Vagina (tissue), 2 donors: ENCODE results near the gene COL2A1. TPM values are rescaled to one million over a fixed set of nuclear protein-coding genes. Genes with fewer than 3 reads are reported as not detected.

Experiments used
- DNase-seq, 2 donors: peaks; one replicate each; pipeline ENCODE4 v3.0.0-alpha.2; 2017; ENCODE audit errors: extremely low spot score in 2 of 2
- H3K27ac ChIP-seq: fragments of 200-600 bp; sonication (generic); one replicate; pipeline ENCODE4 v1.5.1; 2019
- H3K27me3 ChIP-seq: fragments of 200-600 bp; sonication (generic); one replicate; pipeline ENCODE4 v1.5.1; 2019
- H3K36me3 ChIP-seq, 2 donors: fragments of 200-600 bp; sonication (generic); one replicate each; pipeline ENCODE4 v1.5.1; 2017 to 2019
- H3K4me1 ChIP-seq: fragments of 200-600 bp; sonication (generic); one replicate; pipeline ENCODE4 v1.5.1; 2019
- H3K4me3 ChIP-seq, 2 donors: fragments of 200-600 bp; sonication (generic); 1 replicate in 1 of 2; 2 replicates in 1 of 2; pipeline ENCODE4 v1.5.1; 2016 to 2019
- H3K9me3 ChIP-seq: fragments of 200-600 bp; sonication (generic); one replicate; pipeline ENCODE4 v1.5.1; 2019
- CTCF ChIP-seq, 3 experiments: fragments of 450-650 bp in 2 of 3; fragments of 200-600 bp in 1 of 3; sonication (generic) in 1 of 3; IDR thresholded peaks; one replicate each; pipeline ENCODE4 v1.5.1; 2017 to 2019; ENCODE audit warnings: antibody characterized with exemption in 3 of 3, mild to moderate bottlenecking in 2 of 3, moderate library complexity in 2 of 3
- POLR2A ChIP-seq, 2 donors: fragments of 450-650 bp; IDR thresholded peaks; one replicate each; pipeline ENCODE4 v1.6.1; 2017; ENCODE audit warnings: antibody characterized with exemption in 2 of 2, mild to moderate bottlenecking in 2 of 2, moderate library complexity in 2 of 2
- POLR2AphosphoS5 ChIP-seq, 2 donors: sonication (generic); formaldehyde crosslinking; IDR thresholded peaks; one replicate each; pipeline ENCODE4 v1.9.0; 2017; ENCODE audit warnings: antibody characterized with exemption in 2 of 2, mild to moderate bottlenecking in 2 of 2, low read depth in 1 of 2; ENCODE audit not compliant: insufficient read depth in 1 of 2
- intact Hi-C: fragments of 100-400 bp; cut with DNase I; formaldehyde crosslinking; loops from one replicate; pipeline ENCODE4 v1.15.1; 2023
- total RNA-seq: library from RNA; depleted of rRNA; stranded (reverse); fragments of >200 nt; gene quantifications from one replicate; pipeline ENCODE4 v1.2.3, GENCODE V29; 2016

Gene COL2A1
- total RNA-seq, 1 donor from 2014 or later, result not detected

- no peak for DNase-seq
- intact Hi-C loops, result no loop called here
- H3K36me3 ChIP-seq, result no peaks in the 10 kb centered on the region
Measured at GRCh38 chr12:48027183-48028002, 23.1 kb upstream of the COL2A1 start.

GRCh38 chr12:48026060-48026827, 22.0 kb upstream of the COL2A1 start:
- no peaks in the 10 kb centered on the region for H3K9me3 ChIP-seq
- no peak overlapping the region for H3K27ac ChIP-seq
- intact Hi-C loops, result no loop called here
- no peaks in the 10 kb centered on the region for H3K4me1 ChIP-seq
- TF ChIP-seq CTCF (IDR thresholded peaks at IDR 0.05) (no peak), POLR2AphosphoS5 (IDR thresholded peaks at IDR 0.05; ENCODE audit: insufficient read depth in 1 of 2, low read depth in 1 of 2) (no peak), POLR2A (IDR thresholded peaks at IDR 0.05) (no peak)
- no peak for DNase-seq
- H3K27me3 ChIP-seq, result no peaks in the 10 kb centered on the region
- H3K4me3 ChIP-seq, result no peak overlapping the region
- no peaks in the 10 kb centered on the region for H3K36me3 ChIP-seq

More at GRCh38 chr12:48027183-48028002, 23.1 kb upstream of the COL2A1 start:
- H3K4me1 ChIP-seq, result no peaks in the 10 kb centered on the region
- H3K27ac ChIP-seq, result no peak overlapping the region
- H3K4me3 ChIP-seq, result no peak overlapping the region
- no peaks in the 10 kb centered on the region for H3K27me3 ChIP-seq
- no peaks in the 10 kb centered on the region for H3K9me3 ChIP-seq
- no peak for TF ChIP-seq POLR2A (IDR thresholded peaks at IDR 0.05)
- no peak for TF ChIP-seq CTCF (IDR thresholded peaks at IDR 0.05)
- no peak for TF ChIP-seq POLR2AphosphoS5 (IDR thresholded peaks at IDR 0.05; ENCODE audit: insufficient read depth in 1 of 2, low read depth in 1 of 2)

GRCh38 chr12:48025281-48025680, 21.0 kb upstream of the COL2A1 start:
- no peak overlapping the region for H3K27ac ChIP-seq
- no peak for DNase-seq
- intact Hi-C loops, result no loop called here
- H3K9me3 ChIP-seq, result no peaks in the 10 kb centered on the region
- no peak for TF ChIP-seq POLR2A (IDR thresholded peaks at IDR 0.05)
- H3K4me3 ChIP-seq, result no peak overlapping the region
- no peaks in the 10 kb centered on the region for H3K36me3 ChIP-seq
- no peaks in the 10 kb centered on the region for H3K4me1 ChIP-seq
- H3K27me3 ChIP-seq, result no peaks in the 10 kb centered on the region

- H3K4me1 ChIP-seq, result no peaks in the 10 kb centered on the region
- DNase-seq, result no peak
- no peaks in the 10 kb centered on the region for H3K36me3 ChIP-seq
- no peak overlapping the region for H3K4me3 ChIP-seq
- no peaks in the 10 kb centered on the region for H3K27me3 ChIP-seq
- intact Hi-C loops, result no loop called here
- H3K27ac ChIP-seq, result no peak overlapping the region
- no peaks in the 10 kb centered on the region for H3K9me3 ChIP-seq
- TF ChIP-seq POLR2A (IDR thresholded peaks at IDR 0.05), result no peak
- TF ChIP-seq CTCF (IDR thresholded peaks at IDR 0.05), result no peak
- no peak for TF ChIP-seq POLR2AphosphoS5 (IDR thresholded peaks at IDR 0.05; ENCODE audit: insufficient read depth in 1 of 2, low read depth in 1 of 2)
Measured at GRCh38 chr12:48024735-48025134, 20.5 kb upstream of the COL2A1 start.

GRCh38 chr12:48023386-48023785, 19.1 kb upstream of the COL2A1 start:
- no peak overlapping the region for H3K27ac ChIP-seq
- H3K9me3 ChIP-seq, result no peaks in the 10 kb centered on the region
- H3K4me3 ChIP-seq, result no peak overlapping the region
- TF ChIP-seq POLR2A (IDR thresholded peaks at IDR 0.05) (no peak), POLR2AphosphoS5 (IDR thresholded peaks at IDR 0.05; ENCODE audit: insufficient read depth in 1 of 2, low read depth in 1 of 2) (no peak), CTCF (IDR thresholded peaks at IDR 0.05) (no peak)
- intact Hi-C loops, result no loop called here
- DNase-seq, result no peak
- H3K4me1 ChIP-seq, result no peaks in the 10 kb centered on the region
- H3K36me3 ChIP-seq, result no peaks in the 10 kb centered on the region
- no peaks in the 10 kb centered on the region for H3K27me3 ChIP-seq
